HT-29 (cell line): Measurements from ENCODE around the gene HOOK2. TPM values are rescaled to one million over a fixed set of nuclear protein-coding genes. Genes with fewer than 3 reads are reported as not detected.

ENCODE experiments used
- DNase-seq: peaks from one replicate; pipeline ENCODE4 v3.0.0-alpha.2; 2015; ENCODE audit warnings: low spot score
- total RNA-seq: library from RNA; depleted of rRNA; stranded (reverse); fragments of >200 nt; shearing (Covaris generic); gene quantifications from 2 replicates; pipeline ENCODE4 v1.2.3, GENCODE V29; 2014

The HOOK2 gene
- total RNA-seq, 1 experiment from 2014 or later: 64.1 TPM

- no peak for DNase-seq
Measured at GRCh38 chr19:12794196-12794941, 19.0 kb upstream of the HOOK2 start.

GRCh38 chr19:12793290-12794195, 18.2 kb upstream of the HOOK2 start:
- DNase-seq: peak; percentile 88

- no peak for DNase-seq
Measured at GRCh38 chr19:12792853-12793289, 17.5 kb upstream of the HOOK2 start.

- peak; percentile 55 for DNase-seq
Measured at GRCh38 chr19:12792051-12792852, 16.9 kb upstream of the HOOK2 start.

- DNase-seq: peak; percentile 92
Measured at GRCh38 chr19:12791345-12792050, 16.1 kb upstream of the HOOK2 start, which contains the start of gene JUNB. TSS of gene JUNB (plus strand) at chr19:12791486. CDS start at chr19:12791772, 286 bp downstream.

- no peak for DNase-seq
Measured at GRCh38 chr19:12790628-12791344, 15.4 kb upstream of the HOOK2 start.

GRCh38 chr19:12789904-12790619, 14.7 kb upstream of the HOOK2 start:
- peak; percentile 90 for DNase-seq

- DNase-seq: peak; percentile 52
Measured at GRCh38 chr19:12789098-12789903, 13.9 kb upstream of the HOOK2 start.

GRCh38 chr19:12788682-12789097, 13.3 kb upstream of the HOOK2 start:
- peak; percentile 75 for DNase-seq

- no peak for DNase-seq
Measured at GRCh38 chr19:12788042-12788681, 12.8 kb upstream of the HOOK2 start.

GRCh38 chr19:12787458-12787857, 12.1 kb upstream of the HOOK2 start:
- DNase-seq: no peak

GRCh38 chr19:12786952-12787351, 11.6 kb upstream of the HOOK2 start:
- DNase-seq: no peak

GRCh38 chr19:12786141-12786870, 11.0 kb upstream of the HOOK2 start:
- DNase-seq: peak; percentile 69

- no peak for DNase-seq
Measured at GRCh38 chr19:12785431-12786031, 10.2 kb upstream of the HOOK2 start.

GRCh38 chr19:12784871-12785430, 9.6 kb upstream of the HOOK2 start:
- DNase-seq: no peak

- DNase-seq: peak; percentile 43
Measured at GRCh38 chr19:12784394-12784870, 9.1 kb upstream of the HOOK2 start.
